Prostate gland (tissue), 2 donors: ENCODE data around the gene GLCE.

Source experiments
- POLR2AphosphoS5 ChIP-seq: sonication (generic); formaldehyde crosslinking; IDR thresholded peaks from one replicate; pipeline ENCODE4 v1.6.1; 2017; ENCODE audit warnings: antibody characterized with exemption
- TF ChIP-seq, protein P1 (sequence below), 4 experiments: fragments of 200-600 bp in 2 of 4; fragments of 450-650 bp in 2 of 4; sonication (generic) in 2 of 4; IDR thresholded peaks; 1 replicate in 3 of 4; 2 replicates in 1 of 4; pipeline ENCODE4 v1.5.1; 2016 to 2019; ENCODE audit warnings: antibody characterized with exemption in 4 of 4, mild to moderate bottlenecking in 2 of 4, moderate library complexity in 2 of 4

DNA sequence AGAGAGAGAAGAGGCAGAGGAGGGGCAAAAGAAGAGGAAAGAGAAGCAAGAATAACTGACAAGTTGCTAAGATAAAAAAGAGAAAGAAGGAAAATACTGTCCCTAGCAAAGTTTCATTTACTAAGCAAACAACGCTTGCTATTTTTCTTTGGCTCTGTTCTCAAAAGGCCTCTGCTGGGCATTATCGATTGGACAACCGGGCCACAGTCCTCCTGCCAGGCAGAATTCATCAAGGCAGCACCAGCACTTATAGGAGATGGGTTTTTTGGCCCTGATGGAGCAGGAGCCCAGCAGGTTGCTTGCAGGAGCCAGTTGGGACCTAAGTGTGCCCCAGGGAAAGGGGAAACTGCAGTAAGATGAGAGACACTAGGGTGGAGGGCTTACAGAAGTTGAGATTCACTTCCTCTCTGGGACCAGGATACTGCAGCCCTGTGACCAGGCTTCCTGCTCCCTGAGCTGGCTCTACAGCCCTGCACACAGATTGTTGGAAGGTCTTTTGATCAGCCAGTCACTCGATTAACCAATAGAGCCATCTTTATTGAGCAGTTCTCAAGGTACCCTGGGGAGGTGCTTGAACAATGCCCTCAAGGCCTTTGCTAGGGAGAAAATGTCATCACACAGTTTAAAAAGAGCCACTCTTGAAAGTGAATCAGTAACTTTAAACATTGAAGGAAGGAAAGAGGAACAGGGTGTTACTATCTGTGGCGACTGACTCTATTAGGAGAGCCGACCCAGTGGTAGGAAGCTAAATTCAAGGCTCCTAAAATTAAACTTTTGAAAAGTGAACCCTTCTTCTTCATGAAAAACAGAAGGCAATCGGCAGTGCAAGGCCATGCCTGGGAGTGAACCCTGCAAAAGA lies 28.8 kb upstream of the GLCE start:
- TF ChIP-seq POLR2AphosphoS5: no peak
- TF ChIP-seq, protein P1, sequence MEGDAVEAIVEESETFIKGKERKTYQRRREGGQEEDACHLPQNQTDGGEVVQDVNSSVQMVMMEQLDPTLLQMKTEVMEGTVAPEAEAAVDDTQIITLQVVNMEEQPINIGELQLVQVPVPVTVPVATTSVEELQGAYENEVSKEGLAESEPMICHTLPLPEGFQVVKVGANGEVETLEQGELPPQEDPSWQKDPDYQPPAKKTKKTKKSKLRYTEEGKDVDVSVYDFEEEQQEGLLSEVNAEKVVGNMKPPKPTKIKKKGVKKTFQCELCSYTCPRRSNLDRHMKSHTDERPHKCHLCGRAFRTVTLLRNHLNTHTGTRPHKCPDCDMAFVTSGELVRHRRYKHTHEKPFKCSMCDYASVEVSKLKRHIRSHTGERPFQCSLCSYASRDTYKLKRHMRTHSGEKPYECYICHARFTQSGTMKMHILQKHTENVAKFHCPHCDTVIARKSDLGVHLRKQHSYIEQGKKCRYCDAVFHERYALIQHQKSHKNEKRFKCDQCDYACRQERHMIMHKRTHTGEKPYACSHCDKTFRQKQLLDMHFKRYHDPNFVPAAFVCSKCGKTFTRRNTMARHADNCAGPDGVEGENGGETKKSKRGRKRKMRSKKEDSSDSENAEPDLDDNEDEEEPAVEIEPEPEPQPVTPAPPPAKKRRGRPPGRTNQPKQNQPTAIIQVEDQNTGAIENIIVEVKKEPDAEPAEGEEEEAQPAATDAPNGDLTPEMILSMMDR (IDR thresholded peaks at IDR 0.05): no peak
